Mammary epithelial cell (primary cell): ENCODE results near the gene SLCO3A1.

ENCODE experiments used
- EZH2 ChIP-seq: IDR thresholded peaks from 2 replicates; pipeline ENCODE4 v1.6.1; 2012; ENCODE audit warnings: low read length, inconsistent platforms, borderline replicate concordance
- TF ChIP-seq, protein P1 (sequence below), 2 donors: IDR thresholded peaks in 1 of 2; conservative IDR thresholded peaks in 1 of 2; 2 replicates each; pipeline ENCODE4 v1.5.1; 2011 to 2012; ENCODE audit warnings: inconsistent platforms in 2 of 2, low read length in 2 of 2, mild to moderate bottlenecking in 2 of 2, control low read depth in 1 of 2, low read depth in 1 of 2; ENCODE audit not compliant: insufficient read depth in 1 of 2; ENCODE audit errors: extremely low read depth in 1 of 2

DNA sequence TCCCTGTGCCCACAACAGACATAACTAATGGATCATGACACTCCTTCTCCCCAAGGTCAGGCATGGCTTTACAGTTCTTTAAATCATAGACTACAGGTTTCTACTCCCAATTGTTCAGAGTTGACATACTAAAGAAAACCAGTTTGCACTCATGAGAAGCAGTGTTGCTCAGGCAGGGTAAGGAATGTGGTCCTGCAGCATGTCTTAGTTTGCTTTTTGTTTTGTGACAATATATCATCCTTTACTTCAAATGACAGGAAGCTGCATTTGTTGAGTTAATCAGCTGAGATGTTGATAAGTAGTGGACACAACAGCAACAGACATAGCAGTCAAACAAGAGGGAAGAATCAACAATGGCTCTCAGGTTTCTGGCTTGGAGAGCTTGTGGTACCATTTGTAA is 267.5 kb downstream of the SLCO3A1 start:
- TF ChIP-seq, protein P1, sequence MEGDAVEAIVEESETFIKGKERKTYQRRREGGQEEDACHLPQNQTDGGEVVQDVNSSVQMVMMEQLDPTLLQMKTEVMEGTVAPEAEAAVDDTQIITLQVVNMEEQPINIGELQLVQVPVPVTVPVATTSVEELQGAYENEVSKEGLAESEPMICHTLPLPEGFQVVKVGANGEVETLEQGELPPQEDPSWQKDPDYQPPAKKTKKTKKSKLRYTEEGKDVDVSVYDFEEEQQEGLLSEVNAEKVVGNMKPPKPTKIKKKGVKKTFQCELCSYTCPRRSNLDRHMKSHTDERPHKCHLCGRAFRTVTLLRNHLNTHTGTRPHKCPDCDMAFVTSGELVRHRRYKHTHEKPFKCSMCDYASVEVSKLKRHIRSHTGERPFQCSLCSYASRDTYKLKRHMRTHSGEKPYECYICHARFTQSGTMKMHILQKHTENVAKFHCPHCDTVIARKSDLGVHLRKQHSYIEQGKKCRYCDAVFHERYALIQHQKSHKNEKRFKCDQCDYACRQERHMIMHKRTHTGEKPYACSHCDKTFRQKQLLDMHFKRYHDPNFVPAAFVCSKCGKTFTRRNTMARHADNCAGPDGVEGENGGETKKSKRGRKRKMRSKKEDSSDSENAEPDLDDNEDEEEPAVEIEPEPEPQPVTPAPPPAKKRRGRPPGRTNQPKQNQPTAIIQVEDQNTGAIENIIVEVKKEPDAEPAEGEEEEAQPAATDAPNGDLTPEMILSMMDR (conservative IDR thresholded peaks at IDR 0.05 in 1 of 2, IDR thresholded peaks at IDR 0.05 in 1 of 2; ENCODE audit: extremely low read depth in 1 of 2, insufficient read depth in 1 of 2, low read depth in 1 of 2, low read length in 2 of 2): no peak
- no peak for TF ChIP-seq EZH2
